Nephron (organoid): ENCODE results near the gene URB2.
"Not testable (repeated sequence)": the region's sequence is repeated elsewhere in the genome, so short reads cannot be mapped to it uniquely, and the experiment has no call there.

Experiments used
- H3K27ac Mint-ChIP-seq, 3 experiments: 2 replicates each; pipeline ENCODE4 v1.8.0; 2020; ENCODE audit warnings: mixed read lengths in 3 of 3, mild to moderate bottlenecking in 2 of 3, moderate library complexity in 1 of 3
- H3K27me3 Mint-ChIP-seq: 2 replicates; pipeline ENCODE4 v1.8.0; 2021; ENCODE audit warnings: low read depth, mild to moderate bottlenecking, moderate library complexity, mixed read lengths
- H3K36me3 Mint-ChIP-seq: 2 replicates; pipeline ENCODE4 v1.8.0; 2020; ENCODE audit warnings: low read depth, mixed read lengths
- H3K4me1 Mint-ChIP-seq: 2 replicates; pipeline ENCODE4 v1.8.0; 2020; ENCODE audit warnings: mixed read lengths
- H3K4me3 Mint-ChIP-seq, 3 experiments: 2 replicates each; pipeline ENCODE4 v1.8.0; 2020; ENCODE audit warnings: mild to moderate bottlenecking in 3 of 3, mixed read lengths in 3 of 3, moderate library complexity in 2 of 3
- H3K9me3 Mint-ChIP-seq: 2 replicates; pipeline ENCODE4 v1.8.0; 2020; ENCODE audit warnings: mixed read lengths
- TF ChIP-seq, protein P1 (sequence below), 3 experiments: fragments of 200-600 bp; sonication (generic); IDR thresholded peaks; one replicate each; pipeline ENCODE4 v1.5.0; 2021; ENCODE audit warnings: antibody characterized with exemption in 3 of 3; ENCODE audit not compliant: unreplicated experiment in 3 of 3

URB2 gene

DNA sequence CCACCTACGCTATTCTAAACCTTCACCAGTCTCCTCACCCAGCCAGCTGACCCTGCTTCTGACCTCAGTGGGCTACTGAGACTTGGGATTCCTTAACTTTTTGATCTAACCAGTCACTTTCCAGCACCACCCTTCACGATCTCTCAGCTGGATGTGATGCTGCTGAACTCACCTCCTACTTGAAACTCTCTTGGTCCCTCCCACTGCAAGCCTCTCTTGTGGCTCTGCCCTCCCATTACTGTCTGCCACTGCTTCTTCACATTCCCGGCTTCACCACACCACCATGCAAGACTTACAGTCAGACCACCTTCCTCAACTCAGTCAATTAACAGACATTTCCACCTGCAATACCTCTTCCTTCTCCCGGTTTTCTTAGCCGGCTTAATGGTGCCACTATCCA, 6.4 kb upstream of the URB2 start:
- TF ChIP-seq, protein P1, sequence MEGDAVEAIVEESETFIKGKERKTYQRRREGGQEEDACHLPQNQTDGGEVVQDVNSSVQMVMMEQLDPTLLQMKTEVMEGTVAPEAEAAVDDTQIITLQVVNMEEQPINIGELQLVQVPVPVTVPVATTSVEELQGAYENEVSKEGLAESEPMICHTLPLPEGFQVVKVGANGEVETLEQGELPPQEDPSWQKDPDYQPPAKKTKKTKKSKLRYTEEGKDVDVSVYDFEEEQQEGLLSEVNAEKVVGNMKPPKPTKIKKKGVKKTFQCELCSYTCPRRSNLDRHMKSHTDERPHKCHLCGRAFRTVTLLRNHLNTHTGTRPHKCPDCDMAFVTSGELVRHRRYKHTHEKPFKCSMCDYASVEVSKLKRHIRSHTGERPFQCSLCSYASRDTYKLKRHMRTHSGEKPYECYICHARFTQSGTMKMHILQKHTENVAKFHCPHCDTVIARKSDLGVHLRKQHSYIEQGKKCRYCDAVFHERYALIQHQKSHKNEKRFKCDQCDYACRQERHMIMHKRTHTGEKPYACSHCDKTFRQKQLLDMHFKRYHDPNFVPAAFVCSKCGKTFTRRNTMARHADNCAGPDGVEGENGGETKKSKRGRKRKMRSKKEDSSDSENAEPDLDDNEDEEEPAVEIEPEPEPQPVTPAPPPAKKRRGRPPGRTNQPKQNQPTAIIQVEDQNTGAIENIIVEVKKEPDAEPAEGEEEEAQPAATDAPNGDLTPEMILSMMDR (IDR thresholded peaks at IDR 0.05; ENCODE audit: unreplicated experiment in 3 of 3), result no peak
- Mint-ChIP-seq H3K27me3 (no peaks in the 10 kb centered on the region), H3K4me3 (no peak overlapping the region), H3K4me1 (peaks cover 12% of the 10 kb centered on the region), H3K27ac (no peak overlapping the region), H3K36me3 (no peaks in the 10 kb centered on the region), H3K9me3 (no peaks in the 10 kb centered on the region)

DNA sequence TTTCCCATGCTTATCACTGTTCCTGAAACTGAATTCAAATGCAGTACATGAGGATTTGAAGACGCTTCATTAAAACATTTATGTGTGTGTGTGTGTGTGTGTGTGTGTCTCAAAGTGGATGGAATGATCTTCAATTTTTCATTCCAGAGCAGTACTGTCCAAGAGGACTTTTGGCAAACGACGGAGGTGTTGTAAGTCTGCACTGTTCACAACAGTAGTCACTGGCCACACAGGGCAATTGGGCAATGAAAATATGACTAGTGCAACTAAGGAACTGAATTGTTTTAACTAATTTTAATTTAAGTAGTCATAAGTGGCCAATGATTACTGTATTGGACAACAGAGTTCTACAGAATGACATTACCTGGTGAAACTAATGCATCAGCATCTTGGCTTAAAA, 5.2 kb upstream of the URB2 start:
- Mint-ChIP-seq H3K9me3 (no peaks in the 10 kb centered on the region), H3K36me3 (no peaks in the 10 kb centered on the region), H3K4me3 (no peak overlapping the region), H3K27ac (no peak overlapping the region), H3K27me3 (no peaks in the 10 kb centered on the region), H3K4me1 (peaks cover 18% of the 10 kb centered on the region)
- TF ChIP-seq, protein P1 (IDR thresholded peaks at IDR 0.05; ENCODE audit: unreplicated experiment in 3 of 3), result no peak

DNA sequence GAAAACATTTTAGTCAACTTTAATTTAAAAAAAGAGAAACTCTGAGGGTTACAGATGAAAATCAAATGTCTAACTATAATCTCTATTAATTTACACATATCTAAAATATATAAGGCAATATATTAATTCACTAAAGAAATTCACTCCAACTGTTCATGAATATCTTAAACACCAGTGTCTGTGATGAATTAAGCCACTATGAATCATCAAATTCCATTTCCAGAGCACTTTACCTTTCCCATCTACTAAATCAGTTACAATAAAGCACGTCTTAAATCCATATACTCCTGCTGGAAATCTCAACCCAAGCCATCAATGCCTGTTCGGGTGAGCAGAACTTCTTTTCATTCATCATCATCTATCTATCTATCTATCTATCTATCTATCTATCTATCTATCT, 4.4 kb upstream of the URB2 start:
- no peaks in the 10 kb centered on the region for H3K9me3 Mint-ChIP-seq
- peaks cover 21% of the 10 kb centered on the region for H3K4me1 Mint-ChIP-seq
- no peaks in the 10 kb centered on the region for H3K27me3 Mint-ChIP-seq
- TF ChIP-seq, protein P1 (IDR thresholded peaks at IDR 0.05; ENCODE audit: unreplicated experiment in 3 of 3), result no peak
- no peak overlapping the region for H3K4me3 Mint-ChIP-seq
- H3K27ac Mint-ChIP-seq, result no peak overlapping the region
- no peaks in the 10 kb centered on the region for H3K36me3 Mint-ChIP-seq

DNA sequence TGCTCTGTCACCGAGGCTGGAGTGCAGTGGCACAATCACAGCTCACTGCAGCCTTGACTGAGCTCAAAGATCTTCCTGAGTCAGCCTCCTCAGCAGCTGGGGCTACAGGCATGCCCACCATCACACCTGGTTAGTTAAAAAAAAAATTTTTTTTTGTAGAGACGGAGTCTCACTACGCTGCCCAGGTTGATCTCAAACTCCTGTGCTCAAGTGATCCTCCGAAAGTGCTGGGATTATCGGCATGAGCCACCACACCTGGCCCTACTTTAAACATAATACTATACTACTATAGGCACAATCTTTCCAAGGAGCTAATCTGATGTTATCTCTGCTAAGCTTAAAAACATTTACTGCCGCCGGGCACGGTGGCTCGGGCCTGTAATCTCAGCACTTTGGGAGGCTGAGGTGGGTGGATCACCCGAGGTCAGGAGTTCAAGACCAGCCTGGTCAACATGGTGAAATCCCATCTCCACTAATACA, 3.4 kb upstream of the URB2 start:
- H3K27me3 Mint-ChIP-seq, H3K36me3 Mint-ChIP-seq, H3K27ac Mint-ChIP-seq, H3K9me3 Mint-ChIP-seq, H3K4me3 Mint-ChIP-seq: not testable (repeated sequence)
- H3K4me1 Mint-ChIP-seq, result peaks cover 30% of the 10 kb centered on the region

DNA sequence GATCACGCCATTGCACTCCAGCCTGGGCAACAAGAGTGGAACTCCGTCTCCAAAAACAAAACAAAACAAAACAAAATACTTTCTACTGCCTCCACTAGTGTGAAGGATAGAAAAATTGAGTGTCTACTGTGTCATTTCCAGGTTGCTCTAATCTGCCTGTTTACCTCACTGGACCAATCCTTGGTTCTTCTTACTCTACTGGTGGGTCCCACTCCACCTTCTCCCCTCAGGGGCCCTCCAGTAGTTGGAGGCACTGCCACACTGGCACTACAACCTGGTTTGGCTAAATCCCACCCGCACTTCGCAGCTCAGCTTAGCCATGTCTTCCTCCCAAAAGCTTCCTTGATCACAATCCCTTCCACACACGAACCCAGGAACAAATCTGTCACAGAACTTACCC, 2.8 kb upstream of the URB2 start:
- TF ChIP-seq, protein P1 (IDR thresholded peaks at IDR 0.05; ENCODE audit: unreplicated experiment in 3 of 3), result no peak
- no peaks in the 10 kb centered on the region for H3K27me3 Mint-ChIP-seq
- H3K4me3 Mint-ChIP-seq, result peak overlapping the region in 1 of 3 experiments; percentile 96
- H3K9me3 Mint-ChIP-seq, result no peaks in the 10 kb centered on the region
- H3K36me3 Mint-ChIP-seq, result no peaks in the 10 kb centered on the region
- H3K4me1 Mint-ChIP-seq, result peaks cover 30% of the 10 kb centered on the region
- no peak overlapping the region for H3K27ac Mint-ChIP-seq

DNA sequence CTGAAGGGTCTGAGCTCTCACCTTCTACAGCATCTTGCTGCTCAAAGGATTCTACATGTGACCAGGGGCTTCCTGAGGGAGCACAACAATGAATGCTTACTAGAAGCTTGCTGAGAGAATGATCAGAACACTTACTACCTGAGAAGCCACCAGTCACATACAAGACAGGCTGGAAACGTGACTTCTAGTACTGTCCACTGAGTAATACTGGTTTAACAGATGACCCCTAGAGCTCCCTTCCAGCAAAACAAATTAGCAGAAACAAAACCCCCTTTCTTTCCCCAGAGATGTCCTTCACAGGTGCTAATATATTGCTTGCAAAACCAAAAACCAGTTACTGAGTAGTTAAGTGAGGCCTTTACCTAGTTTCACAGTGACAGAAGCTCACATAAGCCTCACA, 2.2 kb upstream of the URB2 start:
- H3K4me3 Mint-ChIP-seq, result peak overlapping the region; percentile 91 to 96 (median 95)
- no peak overlapping the region for H3K27ac Mint-ChIP-seq
- H3K27me3 Mint-ChIP-seq, result no peaks in the 10 kb centered on the region
- no peaks in the 10 kb centered on the region for H3K36me3 Mint-ChIP-seq
- TF ChIP-seq, protein P1 (IDR thresholded peaks at IDR 0.05; ENCODE audit: unreplicated experiment in 3 of 3), result no peak
- no peaks in the 10 kb centered on the region for H3K9me3 Mint-ChIP-seq
- H3K4me1 Mint-ChIP-seq, result peaks cover 30% of the 10 kb centered on the region
